NCI-H524 treated with DMSO at 0.1 percent for 48 hours (cell line): ENCODE measurements around the gene PTPRA.

Experiments
- DNase-seq: peaks from one replicate; lab custom pipeline; 2025; lab: John Stamatoyannopoulos, UW

PTPRA gene

DNA sequence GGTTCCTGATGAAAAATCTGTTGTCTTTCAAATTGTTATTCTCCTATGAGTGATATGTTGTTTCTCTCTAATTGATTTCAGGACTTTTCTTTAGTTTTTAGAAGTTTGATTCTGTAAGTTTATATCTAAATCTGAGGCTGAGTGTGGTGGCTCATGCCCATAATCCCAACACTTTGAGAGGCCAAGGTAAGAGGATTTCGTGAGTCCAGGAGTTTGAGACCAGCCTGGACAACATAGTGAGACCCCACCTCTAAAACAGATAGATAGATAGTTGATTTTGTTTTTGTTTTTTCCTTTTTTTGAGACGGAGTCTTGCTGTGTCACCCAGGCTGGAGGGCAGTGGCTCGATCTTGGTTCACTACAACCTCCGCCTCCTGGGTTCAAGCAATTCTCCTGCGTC, 64.6 kb downstream of the PTPRA start:
- DNase-seq = no peak

- DNase-seq = no peak
Measured at GRCh38 chr20:2942439-2942838, 69.2 kb downstream of the PTPRA start.

- DNase-seq = no peak
Measured at GRCh38 chr20:2946988-2947961, 74.0 kb downstream of the PTPRA start.

DNA sequence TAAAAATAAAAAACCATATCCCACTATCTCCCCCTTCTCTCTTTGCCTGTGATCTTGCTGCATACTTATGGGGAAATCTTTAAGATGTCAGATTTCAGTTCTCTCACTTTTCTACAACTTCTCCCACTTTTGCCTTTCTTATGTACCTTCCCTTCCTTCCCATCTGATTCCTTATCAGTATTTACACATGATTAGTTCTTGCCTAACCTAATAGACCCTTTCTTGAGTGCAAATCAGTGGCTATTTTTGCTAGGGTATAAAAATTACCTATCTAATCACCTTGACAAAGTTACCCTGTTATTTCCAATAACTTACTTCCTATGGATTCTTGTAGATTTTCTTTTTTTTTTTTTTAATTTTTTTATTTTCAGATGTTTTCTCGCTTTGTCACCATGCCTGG, 75.7 kb downstream of the PTPRA start:
- DNase-seq = no peak

DNA sequence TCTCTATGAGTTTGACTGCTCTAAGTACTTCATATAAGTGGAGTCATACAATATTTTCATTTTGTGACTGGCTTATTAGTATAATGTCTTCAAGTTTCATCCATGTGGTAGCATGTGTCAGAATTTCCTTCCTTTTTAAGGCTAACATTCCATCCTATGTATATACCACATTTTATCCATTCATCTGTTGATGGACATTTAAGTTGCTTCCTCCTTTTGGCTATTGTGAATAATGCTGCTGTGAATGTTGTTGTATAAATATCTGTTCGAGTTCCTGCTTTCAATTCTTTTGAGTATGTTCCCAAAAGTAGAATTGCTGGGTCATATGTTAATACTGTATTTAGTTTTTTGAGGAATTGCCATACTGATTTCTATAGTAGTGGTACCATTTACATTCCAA, 79.5 kb downstream of the PTPRA start:
- DNase-seq = no peak

GRCh38 chr20:2955257-2955970, 82.1 kb downstream of the PTPRA start:
- DNase-seq = no peak

GRCh38 chr20:2956480-2956879, 83.2 kb downstream of the PTPRA start:
- DNase-seq = no peak

- DNase-seq = no peak
Measured at GRCh38 chr20:2967841-2968240, 94.6 kb downstream of the PTPRA start.

DNA sequence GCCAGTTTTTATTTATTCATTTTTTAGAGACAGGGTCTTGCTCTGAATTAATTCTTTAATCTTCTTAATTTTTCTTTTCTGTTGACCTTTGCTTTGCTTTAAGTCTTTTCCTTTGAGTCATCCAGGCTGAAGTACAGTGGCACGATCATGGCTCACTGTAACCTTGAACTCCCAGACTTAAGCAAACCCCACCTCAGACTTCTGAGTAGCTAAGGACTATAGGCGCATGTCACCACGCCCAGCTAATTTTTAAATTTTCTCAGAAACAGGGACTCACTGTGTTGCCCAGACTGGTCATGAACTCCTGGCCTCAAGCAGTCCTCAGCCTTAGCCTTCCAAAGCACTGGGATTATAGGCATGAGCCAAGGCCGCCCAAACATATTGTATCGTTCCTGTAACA, 98.8 kb downstream of the PTPRA start:
- DNase-seq = no peak

GRCh38 chr20:2973574-2973973, 100.3 kb downstream of the PTPRA start:
- DNase-seq = no peak

GRCh38 chr20:2978519-2978918, 105.2 kb downstream of the PTPRA start:
- DNase-seq = no peak

- DNase-seq = no peak
Measured at GRCh38 chr20:2981646-2982045, 108.4 kb downstream of the PTPRA start.

- no peak for DNase-seq
Measured at GRCh38 chr20:2983508-2983907, 110.2 kb downstream of the PTPRA start.

DNA sequence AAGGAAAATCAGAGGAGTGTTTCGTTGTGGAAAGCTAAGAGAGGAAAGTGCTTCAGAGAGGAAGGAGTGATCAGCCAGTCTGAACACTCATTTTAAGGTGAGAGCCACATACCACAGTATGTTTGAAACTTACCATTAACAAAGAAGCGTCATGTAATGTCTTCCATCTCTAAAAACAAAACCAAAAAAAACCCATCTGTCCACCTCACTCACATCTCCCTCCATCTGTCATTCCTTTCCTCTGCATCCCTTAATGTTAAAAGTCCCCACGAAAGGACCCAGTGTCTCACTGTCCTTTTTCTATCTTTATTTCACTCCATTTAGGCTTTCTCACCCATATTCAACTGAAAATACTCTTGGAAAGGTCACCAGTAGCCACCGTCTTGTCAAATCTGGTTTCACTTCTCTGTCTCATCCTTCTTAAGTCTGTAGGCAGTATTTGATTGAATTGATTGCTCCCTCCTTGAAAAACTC, 110.8 kb downstream of the PTPRA start:
- peak; percentile 51 for DNase-seq

DNA sequence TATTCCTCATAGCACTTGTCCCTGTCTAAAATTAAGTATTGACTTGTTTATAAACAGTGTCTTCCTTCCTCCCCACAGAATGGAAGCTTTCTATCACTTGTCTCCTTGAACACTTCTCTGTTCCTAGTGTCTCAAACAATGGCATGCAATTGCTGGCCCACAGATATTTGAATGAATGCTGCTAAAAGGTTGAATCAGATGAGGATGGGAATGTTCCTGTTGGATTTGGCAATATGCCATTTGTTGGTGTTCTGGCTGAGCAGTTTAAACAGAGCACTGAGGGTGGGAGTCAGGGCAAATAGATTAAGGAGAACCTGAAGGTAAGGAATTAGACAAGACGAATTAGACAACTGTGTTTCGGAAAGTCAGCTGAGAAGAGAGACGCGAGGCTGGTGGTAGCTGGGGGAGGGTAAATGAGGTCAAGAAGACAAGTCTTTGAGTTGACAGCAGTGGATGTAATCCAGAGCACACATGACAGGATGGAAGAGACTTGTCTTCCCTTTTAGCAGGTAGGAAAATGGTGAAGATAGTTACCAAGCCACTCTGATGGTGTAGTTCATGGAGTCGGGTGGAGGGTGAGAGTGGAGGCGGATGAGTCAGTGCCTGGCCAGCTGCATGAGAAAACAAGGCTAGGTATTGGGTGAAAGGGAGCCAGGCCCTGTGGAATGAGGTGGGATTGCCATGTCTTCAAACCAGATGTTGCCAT, 111.8 kb downstream of the PTPRA start:
- DNase-seq = no peak

GRCh38 chr20:2986466-2986865, 113.2 kb downstream of the PTPRA start:
- no peak for DNase-seq

GRCh38 chr20:2987861-2988260, 114.6 kb downstream of the PTPRA start:
- DNase-seq = no peak

GRCh38 chr20:2991532-2991931, 118.3 kb downstream of the PTPRA start:
- no peak for DNase-seq

- no peak for DNase-seq
Measured at GRCh38 chr20:2993250-2993649, 120.0 kb downstream of the PTPRA start.

DNA sequence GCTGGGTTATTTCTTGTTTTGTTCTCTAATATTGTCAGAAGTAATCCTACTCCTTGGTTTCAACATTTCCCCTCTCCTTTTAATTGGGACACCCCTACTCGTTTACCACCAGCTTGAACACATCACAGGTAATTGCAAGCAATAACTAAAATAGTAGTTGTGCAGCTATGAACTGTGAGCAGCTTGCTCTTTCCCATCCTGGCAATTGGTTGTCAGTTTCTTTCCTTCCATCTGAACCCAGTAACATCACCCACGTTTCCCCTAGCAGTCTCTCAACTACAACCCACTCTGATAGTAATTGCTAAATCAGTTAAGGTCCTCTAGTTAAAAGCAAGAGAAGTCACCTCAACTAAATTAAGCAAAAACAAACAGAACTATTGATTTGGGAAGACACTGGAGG, 122.5 kb downstream of the PTPRA start:
- no peak for DNase-seq

DNA sequence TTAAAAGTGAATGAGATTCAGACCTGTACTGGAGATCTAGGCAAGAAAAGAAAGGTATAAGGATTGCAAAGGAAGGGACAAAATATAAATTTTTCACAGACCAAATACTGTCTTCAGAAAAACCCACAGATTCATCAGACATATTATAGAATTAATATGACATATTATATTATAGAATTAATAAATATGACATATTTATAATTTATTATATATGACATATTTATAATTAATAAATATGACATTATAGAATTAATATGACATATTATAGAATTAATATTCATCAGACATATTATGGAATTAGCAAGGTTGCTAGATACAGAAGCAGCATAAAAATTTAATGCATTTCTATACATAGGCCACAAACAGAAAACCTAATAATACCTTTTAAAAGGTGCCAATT, 125.4 kb downstream of the PTPRA start:
- DNase-seq = no peak

GRCh38 chr20:3000852-3001523, 127.7 kb downstream of the PTPRA start:
- peak; percentile 27 for DNase-seq
